ENCODE measurements around the gene PLEKHA4.
A peak's percentile ranks its signal among the peaks of the same experiment; 100 is the strongest.
"Not testable (repeated sequence)": the region's sequence is repeated elsewhere in the genome, so short reads cannot be mapped to it uniquely, and the experiment has no call there.

Gene PLEKHA4, protein sequence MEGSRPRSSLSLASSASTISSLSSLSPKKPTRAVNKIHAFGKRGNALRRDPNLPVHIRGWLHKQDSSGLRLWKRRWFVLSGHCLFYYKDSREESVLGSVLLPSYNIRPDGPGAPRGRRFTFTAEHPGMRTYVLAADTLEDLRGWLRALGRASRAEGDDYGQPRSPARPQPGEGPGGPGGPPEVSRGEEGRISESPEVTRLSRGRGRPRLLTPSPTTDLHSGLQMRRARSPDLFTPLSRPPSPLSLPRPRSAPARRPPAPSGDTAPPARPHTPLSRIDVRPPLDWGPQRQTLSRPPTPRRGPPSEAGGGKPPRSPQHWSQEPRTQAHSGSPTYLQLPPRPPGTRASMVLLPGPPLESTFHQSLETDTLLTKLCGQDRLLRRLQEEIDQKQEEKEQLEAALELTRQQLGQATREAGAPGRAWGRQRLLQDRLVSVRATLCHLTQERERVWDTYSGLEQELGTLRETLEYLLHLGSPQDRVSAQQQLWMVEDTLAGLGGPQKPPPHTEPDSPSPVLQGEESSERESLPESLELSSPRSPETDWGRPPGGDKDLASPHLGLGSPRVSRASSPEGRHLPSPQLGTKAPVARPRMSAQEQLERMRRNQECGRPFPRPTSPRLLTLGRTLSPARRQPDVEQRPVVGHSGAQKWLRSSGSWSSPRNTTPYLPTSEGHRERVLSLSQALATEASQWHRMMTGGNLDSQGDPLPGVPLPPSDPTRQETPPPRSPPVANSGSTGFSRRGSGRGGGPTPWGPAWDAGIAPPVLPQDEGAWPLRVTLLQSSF

DNA sequence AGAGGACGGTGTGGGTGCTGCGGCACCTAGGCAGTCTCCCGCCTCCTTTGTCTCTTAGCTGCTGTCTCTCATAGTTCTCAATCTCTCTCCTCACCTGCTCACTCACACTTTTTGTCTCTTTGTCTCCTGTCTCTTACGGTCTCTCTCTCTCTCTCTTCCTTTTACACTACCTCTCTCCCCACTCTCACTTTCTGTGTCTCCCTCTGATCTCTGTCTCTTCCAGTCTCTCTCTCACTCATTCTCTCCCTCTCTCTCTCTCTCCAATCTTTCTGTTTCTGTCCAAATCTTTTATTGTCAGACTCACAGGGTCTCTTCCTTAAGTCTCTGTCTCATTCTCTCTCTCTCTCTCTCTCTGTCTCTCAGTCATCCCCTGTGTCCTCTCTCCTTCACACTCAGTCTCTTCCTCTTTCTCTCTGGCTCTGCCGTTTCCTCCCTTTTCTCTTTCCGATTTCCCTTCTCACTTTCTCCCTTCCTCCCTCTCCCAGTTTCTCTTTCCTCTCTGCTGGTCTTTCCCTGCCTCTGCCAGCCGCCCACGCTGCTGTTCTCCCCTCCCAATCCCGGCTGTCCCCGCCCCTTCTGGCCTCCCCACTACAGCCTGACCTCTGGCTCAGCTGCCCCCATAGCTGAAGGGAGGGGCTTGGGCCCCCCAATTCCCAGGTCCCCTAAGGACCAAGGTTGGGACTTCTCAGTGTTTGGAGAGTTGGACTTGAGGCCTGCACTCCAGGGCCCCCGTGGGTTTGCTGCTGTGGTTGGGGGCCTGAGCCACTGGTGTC is at the start of gene PLEKHA4:
TSS of gene PLEKHA4 (minus strand) at position 504 of the 773 bp plus-strand sequence. CDS start 997 bp downstream, outside the sequence.
- peak; percentile 60 for DNase-seq (ENCODE audit: low read depth)

DNA sequence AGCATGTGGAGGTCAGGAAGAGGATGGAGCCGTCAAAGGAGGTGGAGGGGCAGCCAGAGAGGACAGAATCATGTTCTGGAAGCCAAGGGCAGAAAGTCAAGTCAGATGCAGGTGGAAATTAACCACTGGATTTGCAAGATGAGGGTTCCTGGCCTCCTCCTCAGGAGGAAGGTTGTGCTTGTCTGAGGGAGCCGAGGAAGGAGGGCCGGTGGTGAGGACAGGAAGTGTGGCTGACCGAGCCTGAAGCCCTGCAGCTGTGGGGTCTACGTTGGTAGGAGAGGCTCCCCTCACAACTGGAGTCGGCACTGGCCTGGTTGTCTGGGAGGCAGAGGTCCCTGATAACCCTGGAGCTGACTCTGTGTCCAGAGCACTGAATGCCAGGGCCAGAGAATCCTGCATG is 49.7 kb upstream of the PLEKHA4 start:
- no peak for DNase-seq (ENCODE audit: low read depth)

DNA sequence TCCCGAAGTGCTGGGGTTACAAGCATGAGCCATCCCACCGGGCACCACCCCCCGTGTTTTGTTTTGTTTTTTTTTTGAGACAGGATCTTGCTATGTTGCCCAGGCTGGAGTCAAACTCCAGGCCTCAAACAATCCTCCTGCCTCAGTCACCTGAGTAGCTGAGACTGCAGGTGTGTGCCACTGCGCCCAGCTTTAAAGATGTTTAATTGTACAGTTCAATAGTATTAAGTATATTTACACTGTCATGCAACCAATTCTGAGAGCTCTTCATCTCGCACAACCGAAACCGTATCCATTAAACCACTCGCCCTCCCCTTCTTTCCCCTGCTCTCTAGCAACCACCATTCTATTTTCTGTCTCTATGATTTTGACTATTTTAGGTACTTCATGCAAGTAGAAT is 47.3 kb upstream of the PLEKHA4 start:
- no peak for DNase-seq (ENCODE audit: low read depth)

DNA sequence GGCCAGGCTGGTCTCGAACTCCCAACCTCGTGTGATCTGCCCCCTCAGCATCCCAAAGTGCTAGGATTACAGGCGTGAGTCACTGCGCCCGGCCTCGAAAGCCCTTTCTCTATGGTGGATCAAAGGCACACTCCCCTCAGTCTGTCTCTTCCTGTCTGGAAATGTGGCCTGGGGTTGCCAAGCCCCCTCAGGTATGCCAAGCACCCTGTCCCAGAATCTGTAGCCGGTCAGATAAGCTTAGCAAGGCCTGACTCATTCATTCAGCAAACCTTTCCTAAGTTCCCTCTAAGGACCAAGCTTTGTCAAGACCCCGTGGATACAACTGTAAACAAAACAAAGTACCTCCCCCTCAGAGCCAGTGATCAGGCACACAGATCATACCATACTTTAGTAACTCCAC is 45.8 kb upstream of the PLEKHA4 start:
- no peak for DNase-seq (ENCODE audit: low read depth)

DNA sequence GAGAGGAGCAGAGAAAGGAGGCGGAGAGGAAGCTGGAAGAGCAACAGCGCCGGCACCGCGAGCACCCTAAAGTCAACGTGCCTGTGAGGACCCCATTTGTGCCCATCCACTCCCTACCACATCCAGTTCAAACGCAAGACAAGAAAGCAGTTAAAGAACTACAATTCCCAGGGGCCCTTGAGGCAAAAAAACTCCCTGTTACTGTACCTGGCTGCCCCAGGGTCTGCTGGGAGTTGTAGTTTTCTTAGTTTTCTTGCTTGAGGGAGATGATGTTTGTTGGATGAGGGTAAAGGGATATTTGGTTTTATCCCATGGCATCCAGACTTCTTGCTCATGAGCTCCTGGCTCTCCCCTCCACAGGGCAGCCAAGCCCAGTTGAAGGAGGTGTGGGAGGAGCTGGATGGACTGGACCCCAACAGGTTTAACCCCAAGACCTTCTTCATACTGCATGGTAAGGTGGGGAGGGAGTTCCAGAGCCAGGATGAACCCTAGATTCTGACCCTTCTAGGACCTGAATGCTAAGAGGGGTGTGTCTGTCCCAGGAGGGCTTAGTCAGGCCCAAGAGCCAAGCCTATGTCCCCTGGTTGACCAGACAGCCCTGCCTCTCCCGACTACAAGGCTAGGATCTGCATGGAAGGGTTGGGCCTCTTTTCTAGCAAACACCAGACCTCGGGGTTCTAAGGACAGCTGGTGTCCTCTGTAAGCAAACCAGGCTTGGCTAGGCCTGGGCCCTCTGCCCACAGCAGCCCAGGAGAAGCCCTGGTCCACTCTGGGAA is 44.9 kb upstream of the PLEKHA4 start:
- DNase-seq (ENCODE audit: low read depth), result peak; percentile 47

DNA sequence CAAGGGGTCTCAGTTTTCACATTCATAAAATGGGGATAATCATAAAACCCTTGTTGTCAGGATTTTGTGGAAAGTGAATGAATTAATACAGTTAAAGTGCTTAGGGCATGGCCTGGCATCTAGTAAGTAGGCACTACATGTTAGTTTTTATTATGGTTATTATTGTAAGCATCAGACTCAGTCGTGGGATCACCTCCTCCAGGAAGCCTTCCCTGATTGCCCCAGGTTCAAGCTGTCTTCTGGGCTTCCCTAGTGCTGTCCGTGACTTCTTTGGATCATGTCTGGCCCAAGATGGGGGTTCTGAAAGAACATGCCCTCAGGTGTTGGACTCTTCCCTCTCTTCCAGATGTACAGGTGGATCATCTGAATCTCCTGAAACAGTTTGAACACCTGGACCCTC is 42.4 kb upstream of the PLEKHA4 start:
- DNase-seq (ENCODE audit: low read depth), result no peak

DNA sequence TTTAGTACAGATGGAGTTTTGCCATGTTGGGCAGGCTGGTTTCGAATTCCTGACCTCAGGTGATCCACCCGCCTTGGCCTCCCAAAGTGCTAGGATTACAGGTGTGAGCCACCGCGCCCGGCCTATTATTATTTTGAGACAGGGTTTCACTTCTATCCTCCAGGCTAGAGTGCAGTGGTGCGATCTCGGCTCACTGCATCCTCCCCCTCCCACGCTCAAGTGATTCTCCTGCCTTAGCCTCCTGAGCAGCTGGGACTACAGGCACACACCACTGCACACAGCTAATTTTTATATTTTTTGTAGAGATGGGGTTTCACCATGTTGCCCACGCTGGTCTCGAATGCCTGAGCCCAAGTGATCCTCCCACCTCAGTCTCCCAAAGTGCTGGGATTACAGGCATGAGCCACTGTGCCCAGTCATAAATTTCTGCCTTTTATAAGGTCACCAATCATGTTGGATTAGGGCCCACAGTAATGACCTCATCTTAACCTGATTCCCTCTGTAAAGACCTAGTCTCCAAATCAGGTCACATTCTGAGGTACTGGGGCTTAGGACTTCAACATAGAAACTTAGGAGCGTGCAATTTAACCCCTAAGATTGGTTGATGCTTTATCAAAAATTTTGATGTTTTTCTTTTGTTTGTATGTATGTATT is 41.1 kb upstream of the PLEKHA4 start:
- DNase-seq (ENCODE audit: low read depth), result not testable (repeated sequence)

DNA sequence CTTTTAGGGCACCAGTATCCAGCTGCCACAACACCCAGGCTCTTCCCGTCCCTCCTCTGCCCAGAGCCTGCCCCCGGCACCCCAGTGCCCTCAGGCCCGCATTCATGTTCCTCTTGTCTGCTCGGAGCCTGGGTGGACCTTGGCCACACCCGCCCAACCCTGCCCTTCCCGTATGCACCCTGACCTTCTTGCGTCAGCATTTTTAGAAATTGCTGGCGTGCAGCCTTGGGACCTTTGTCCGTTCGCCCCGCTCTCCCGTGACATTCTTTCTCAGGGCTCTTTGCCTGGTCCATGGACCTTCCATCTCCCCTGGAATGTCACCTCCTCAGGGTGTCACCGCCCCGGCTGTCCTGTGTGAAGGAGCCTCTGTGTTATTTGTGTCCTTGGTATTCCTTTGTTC is 39.3 kb upstream of the PLEKHA4 start:
- DNase-seq (ENCODE audit: low read depth), result no peak

DNA sequence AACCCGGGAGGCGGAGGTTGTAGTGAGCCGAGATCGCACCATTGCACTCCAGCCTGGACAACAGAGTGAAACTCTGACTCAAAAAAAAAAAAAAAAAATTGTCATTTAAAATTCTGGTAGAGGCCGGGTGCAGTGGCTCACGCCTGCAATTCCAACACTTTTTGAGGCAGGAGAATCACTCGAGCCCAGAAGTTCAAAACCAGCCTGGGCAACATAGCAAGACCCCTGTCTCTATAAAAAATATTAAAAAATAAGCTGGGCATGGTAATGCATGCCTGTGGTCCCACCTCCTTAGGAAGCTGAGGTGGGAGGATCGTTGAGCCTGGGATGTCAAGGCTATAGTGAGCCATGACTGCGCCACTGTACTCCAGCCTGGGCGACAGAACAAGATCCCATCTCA is 37.9 kb upstream of the PLEKHA4 start:
- no peak for DNase-seq (ENCODE audit: low read depth)

DNA sequence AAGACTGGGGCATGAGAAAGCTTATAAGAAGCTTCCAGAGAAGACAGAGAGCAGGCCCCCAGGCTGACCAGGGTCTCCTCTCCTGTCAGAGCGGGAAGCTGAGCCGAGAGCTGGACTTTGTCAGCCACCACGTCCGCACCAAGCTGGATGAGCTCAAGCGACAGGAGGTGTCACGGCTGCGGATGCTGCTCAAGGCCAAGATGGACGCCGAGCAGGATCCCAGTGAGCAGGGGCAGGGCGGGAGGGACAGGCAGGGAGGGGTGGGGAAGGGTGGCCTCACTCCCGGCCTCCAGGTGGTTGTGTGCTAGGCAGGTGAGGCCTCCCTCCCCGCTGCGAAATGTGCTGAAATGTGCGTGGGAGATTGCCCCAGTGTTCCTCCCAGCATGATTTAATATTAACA is 37.2 kb upstream of the PLEKHA4 start:
- DNase-seq (ENCODE audit: low read depth), result no peak

DNA sequence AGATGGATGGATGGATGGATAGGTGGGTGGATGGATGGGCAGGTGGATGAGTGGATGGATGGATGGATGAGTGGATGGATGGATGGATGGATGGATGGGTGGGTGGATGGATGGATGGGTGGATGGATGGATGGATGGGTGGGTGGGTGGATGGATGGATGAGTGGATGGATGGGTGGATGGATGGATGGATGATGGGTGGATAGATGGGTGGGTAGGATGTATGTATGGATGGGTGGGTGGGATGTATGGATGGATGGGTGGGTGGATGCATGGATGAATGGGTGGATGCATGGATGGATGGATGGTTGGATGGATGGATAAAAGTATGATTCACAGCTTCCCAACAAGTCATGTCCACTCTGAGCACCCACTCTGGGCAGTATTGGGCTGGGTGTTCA is 35.4 kb upstream of the PLEKHA4 start:
- DNase-seq (ENCODE audit: low read depth), result not testable (repeated sequence)

DNA sequence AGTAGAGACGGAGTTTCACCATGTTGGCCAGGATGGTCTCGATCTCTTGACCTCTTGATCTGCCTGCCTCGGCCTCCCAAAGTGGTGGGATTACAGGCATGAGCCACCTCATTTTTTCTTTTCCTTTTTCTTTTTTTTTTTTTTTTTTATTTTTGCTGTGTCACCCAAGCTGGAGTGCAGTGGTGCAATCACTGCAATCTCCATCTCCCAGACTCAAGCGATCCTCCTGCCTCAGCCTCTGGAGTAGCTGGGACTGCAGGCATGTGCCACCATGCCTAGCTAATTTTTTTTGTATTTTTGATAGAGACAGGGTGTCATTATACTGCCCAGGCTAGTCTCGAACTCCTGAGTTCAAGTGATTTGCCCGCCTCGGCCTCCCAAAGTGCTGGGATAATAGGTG is 33.9 kb upstream of the PLEKHA4 start:
- not testable (repeated sequence) for DNase-seq (ENCODE audit: low read depth)

DNA sequence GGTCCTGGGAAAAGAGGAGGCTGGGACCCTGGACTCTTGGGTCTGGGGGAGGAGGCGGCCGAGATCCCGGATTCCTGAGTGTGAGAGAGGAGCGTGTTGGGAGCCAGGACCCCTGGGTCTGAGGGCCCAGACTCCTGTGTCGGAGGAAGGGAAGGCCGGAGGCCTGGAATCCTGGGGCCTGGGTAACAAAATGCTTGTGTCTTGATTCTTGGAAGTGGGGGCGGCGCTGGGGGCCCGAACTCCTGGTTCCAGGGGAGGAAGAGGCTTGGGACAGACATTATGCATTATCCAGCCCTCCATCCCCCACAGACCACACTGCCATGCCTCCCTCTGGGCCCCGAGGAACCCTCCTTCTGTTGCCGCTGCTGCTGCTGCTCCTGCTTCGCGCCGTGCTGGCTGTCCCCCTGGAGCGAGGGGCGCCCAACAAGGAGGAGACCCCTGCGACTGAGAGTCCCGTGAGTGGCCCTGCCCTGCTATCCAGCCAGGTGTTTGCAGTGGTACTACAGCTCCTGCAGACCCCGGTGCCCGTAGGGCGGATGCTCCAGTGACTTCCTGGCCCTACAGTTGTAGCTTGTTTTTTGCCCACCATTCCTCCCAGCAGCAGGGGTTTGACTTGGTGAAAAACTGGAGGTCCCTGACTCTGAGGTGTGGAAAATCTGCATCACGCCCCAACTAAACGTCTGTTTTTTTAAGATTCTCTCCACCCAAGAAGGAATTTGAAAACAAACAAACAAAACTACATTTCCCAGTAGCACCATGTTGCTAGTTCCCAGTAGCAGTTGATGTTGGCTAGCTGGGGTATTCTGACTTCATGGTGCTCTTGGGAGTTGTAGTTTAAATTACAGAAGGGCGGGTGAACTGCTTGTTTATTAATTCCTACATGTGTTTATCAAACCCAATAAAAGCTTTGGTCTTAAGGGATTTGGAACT is 32.3 kb upstream of the PLEKHA4 start:
- DNase-seq (ENCODE audit: low read depth), result peak; percentile 43

DNA sequence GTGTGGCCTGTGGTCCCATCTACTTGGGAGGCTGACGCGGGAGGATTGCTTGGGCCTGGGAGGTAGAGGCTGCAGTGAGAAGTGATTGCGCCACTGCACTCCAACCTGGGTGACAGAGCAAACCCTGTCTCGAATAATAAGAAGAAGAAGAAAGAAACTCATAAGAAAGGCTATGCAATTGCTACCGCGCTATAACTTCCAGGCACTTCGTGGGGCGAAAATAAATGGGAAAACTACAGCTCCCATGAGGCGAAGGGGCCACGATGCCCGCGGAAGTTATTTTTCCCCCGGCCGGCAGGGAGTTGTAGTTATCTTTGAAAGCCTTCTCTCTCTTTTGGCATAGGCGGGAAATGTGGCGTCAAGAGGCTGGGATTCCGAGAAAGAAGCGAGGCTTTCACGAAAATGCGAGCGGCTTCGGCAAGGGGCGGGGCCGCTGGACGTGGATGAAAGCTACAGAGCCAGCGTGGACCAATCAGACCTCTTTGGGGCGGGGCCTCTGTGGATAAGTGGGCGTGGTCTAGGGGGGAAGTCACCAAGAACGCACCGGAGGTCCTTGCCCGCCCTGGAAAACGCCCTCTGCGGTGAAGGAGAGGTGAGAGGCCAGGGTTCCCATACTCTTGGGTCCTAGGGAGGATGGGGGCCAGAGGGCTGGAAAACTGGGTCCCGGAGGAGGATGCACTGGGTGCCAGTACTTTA is 31.5 kb upstream of the PLEKHA4 start, which contains the start of gene NUCB1:
TSS of gene NUCB1 (plus strand) at position 532 of the 696 bp plus-strand sequence. CDS start 485 bp downstream, outside the sequence.
- DNase-seq (ENCODE audit: low read depth), result peak; percentile 99

DNA sequence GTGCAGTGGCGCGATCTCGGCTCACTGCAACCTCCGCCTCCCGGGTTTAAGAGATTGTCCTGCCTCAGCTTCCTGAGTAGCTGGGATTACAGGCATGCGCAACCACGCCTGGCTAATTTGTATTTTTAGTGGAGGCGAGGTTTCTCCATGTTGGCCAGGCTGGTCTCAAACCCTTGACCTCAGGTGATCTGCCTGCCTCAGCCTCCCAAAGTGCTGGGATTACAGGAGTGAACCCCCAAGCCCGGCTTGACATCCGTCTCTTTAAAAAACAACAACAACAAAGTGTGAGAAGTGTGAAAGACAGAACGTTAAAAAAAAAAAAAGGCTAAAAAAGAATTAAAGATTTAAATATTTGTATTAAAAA is 31.0 kb upstream of the PLEKHA4 start:
- not testable (repeated sequence) for DNase-seq (ENCODE audit: low read depth)

DNA sequence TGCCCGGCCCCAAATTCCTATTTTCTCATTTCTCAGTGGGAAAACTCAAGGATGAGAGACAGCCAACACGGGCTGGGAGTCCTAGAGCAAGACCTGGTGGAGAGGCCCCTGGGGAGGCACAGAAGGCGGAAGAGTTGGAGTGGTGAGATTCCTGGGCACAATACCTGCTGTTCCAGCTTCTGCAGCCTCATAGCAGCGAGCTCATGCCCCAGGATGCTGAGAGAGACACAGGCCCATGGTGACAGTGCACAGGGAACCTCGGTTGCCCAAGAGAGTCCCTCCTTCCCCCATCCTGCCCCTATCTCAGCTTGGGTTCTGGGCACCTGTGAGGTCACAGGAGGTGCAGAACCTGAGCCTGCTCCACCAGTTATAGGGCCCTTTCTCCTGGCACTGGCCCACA is 28.8 kb upstream of the PLEKHA4 start:
- DNase-seq (ENCODE audit: low read depth), result no peak

DNA sequence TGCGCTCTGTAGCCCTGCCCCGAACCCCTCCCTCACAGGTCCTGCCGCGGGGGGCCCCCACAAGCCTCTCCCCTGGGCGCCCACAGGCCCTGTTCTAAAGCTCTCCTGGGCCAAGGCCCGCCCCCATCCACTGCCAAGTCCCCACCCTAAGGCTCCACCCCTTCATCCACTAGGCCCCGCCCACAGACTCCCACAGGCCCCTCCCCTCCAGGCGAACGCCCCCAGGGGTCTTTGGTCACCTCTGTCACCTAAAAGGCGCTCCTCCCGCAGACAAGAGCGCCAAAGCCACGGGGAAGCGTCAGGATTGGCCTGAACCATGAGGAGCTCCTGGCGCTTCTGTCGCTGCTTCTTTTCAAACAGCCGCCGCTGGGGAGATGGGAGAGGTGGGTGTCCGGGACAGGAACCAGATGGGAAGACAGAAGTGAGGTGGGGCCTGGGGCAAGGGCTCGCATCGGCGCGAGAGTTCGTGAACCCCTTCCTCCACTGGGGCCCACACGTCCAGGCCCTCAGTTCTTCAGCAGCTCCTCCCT is 27.8 kb upstream of the PLEKHA4 start:
- no peak for DNase-seq (ENCODE audit: low read depth)

DNA sequence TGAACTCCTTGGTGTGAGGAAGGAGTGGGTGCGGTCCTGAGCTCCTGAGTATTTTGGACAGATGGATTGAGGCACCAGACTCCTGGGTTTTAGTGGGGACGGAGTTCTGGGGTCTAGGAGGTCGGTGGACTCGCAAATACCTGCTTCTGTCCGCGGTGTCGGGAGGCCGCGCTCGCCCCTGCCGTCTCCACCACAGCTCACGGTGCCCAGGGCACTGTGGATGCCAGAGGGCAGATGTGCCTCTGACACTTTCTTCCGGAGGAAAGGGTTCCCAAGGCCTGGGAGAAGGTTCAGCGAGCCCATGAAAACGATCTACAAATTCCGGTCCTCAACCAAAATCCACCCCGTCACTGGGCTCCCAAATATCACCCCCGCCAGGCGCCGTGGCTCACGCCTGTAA is 26.8 kb upstream of the PLEKHA4 start:
- DNase-seq (ENCODE audit: low read depth), result no peak

DNA sequence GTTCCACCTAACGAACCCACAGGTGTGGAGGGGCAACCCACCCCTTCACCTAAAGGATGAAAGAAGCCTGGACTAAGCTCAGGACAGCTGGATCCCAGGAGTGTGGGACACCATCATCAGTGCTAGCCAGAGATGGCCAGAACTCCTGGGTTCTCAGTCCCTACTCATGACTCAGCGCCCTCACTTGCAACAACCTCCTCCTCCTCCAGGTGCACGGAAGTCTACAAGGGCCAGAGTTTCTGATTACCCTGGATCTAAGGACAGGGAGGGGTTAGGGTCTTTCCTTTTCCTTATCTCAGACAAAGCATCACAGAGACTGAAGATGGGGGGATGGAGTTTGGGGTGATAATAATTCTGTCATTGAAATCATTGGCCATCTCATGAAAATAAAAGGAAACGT is 22.1 kb upstream of the PLEKHA4 start:
- no peak for DNase-seq (ENCODE audit: low read depth)
